OCI-LY1 (cell line): Measurements from ENCODE around the gene GALNT10.

ENCODE experiments used
- H2AFZ ChIP-seq: fragments of 200-600 bp; sonication (generic), shearing (Covaris generic); 2 replicates; pipeline ENCODE4 v1.6.0; 2014; ENCODE audit warnings: antibody characterized with exemption, mild to moderate bottlenecking, low read length
- H3F3A ChIP-seq: fragments of 200-600 bp; sonication (generic), shearing (Covaris generic); 2 replicates; pipeline ENCODE4 v1.6.0; 2014; ENCODE audit warnings: mild to moderate bottlenecking, antibody characterized with exemption, low read length, moderate library complexity; ENCODE audit not compliant: insufficient read depth
- H3K27ac ChIP-seq: fragments of 200-600 bp; sonication (generic); 2 replicates; pipeline ENCODE4 v1.5.1; 2014; ENCODE audit warnings: low read length, mixed run types, mild to moderate bottlenecking, low read depth; ENCODE audit not compliant: poor library complexity, severe bottlenecking
- H3K27me3 ChIP-seq: fragments of 200-600 bp; sonication (generic); 2 replicates; pipeline ENCODE4 v1.6.0; 2014; ENCODE audit warnings: antibody characterized with exemption, mild to moderate bottlenecking, low read length, moderate library complexity; ENCODE audit not compliant: insufficient read depth
- H3K36me3 ChIP-seq: fragments of 200-600 bp; sonication (generic); 2 replicates; pipeline ENCODE4 v1.6.1; 2014; ENCODE audit warnings: mild to moderate bottlenecking, antibody characterized with exemption, low read length, moderate library complexity, mixed read lengths; ENCODE audit not compliant: insufficient read depth
- H3K4me1 ChIP-seq: fragments of 200-600 bp; sonication (generic); 2 replicates; pipeline ENCODE4 v1.5.1; 2014; ENCODE audit warnings: mild to moderate bottlenecking, low read length, moderate library complexity; ENCODE audit not compliant: insufficient read depth, severe bottlenecking
- H3K4me2 ChIP-seq: fragments of 200-600 bp; sonication (generic), shearing (Covaris generic); 2 replicates; pipeline ENCODE4 v1.6.1; 2014; ENCODE audit warnings: low read length
- H3K4me3 ChIP-seq: fragments of 200-600 bp; sonication (generic); 2 replicates; pipeline ENCODE4 v1.5.1; 2014; ENCODE audit warnings: low read length, low read depth, mild to moderate bottlenecking, mixed read lengths; ENCODE audit not compliant: poor library complexity, severe bottlenecking
- H3K79me2 ChIP-seq: fragments of 200-600 bp; shearing (Covaris generic); 2 replicates; pipeline ENCODE4 v1.6.1; 2016; ENCODE audit warnings: mixed run types, low read length, mixed read lengths; ENCODE audit not compliant: insufficient read depth
- H3K9ac ChIP-seq: fragments of 200-600 bp; sonication (generic), shearing (Covaris generic); 2 replicates; pipeline ENCODE4 v1.6.1; 2014; ENCODE audit warnings: mild to moderate bottlenecking, low read length, mixed read lengths
- H3K9me2 ChIP-seq: fragments of 200-600 bp; sonication (generic), shearing (Covaris generic); 2 replicates; pipeline ENCODE4 v1.6.1; 2014; ENCODE audit warnings: low read depth, mild to moderate bottlenecking, low read length, mixed read lengths
- H3K9me3 ChIP-seq: fragments of 200-600 bp; shearing (Covaris generic); 2 replicates; pipeline ENCODE4 v1.6.1; 2014; ENCODE audit warnings: low read length, mixed read lengths
- H4K20me1 ChIP-seq: fragments of 200-600 bp; sonication (generic), shearing (Covaris generic); 2 replicates; pipeline ENCODE4 v1.6.0; 2016; ENCODE audit warnings: mild to moderate bottlenecking, low read length; ENCODE audit not compliant: insufficient read depth
- CTCF ChIP-seq: fragments of 200-600 bp; sonication (generic), shearing (Covaris generic); IDR thresholded peaks from 2 replicates; pipeline ENCODE4 v1.5.1; 2017; ENCODE audit warnings: mild to moderate bottlenecking, antibody characterized with exemption, low read length, moderate library complexity, mixed read lengths
- EZH2 ChIP-seq: fragments of 200-600 bp; sonication (generic), shearing (Covaris generic); IDR thresholded peaks from 2 replicates; pipeline ENCODE4 v1.8.0; 2017; ENCODE audit warnings: borderline replicate concordance, mixed run types, mild to moderate bottlenecking, antibody characterized with exemption, low read length, moderate library complexity, mixed read lengths

GALNT10 gene

GRCh38 chr5:154365823-154366222, 175.3 kb downstream of the GALNT10 start:
- Histone ChIP-seq H3K79me2 (no peaks in the 10 kb centered on the region), H3K27ac (no peak overlapping the region), H3K27me3 (no peaks in the 10 kb centered on the region; the same call in 1 of the 2 replicates), H3K4me2 (no peak overlapping the region), H3K4me1 (no peaks in the 10 kb centered on the region), H3K9me2 (no peaks in the 10 kb centered on the region), H3K4me3 (no peak overlapping the region), H3K9me3 (no peaks in the 10 kb centered on the region), H3K9ac (no peak overlapping the region), H2AFZ (no peak overlapping the region), H4K20me1 (no peaks in the 10 kb centered on the region), H3F3A (no peaks in the 10 kb centered on the region), H3K36me3 (no peaks in the 10 kb centered on the region)
- TF ChIP-seq CTCF (no peak), EZH2 (no peak)

- Histone ChIP-seq H4K20me1 (no peaks in the 10 kb centered on the region), H2AFZ (no peak overlapping the region), H3F3A (no peaks in the 10 kb centered on the region), H3K9me3 (no peaks in the 10 kb centered on the region), H3K36me3 (no peaks in the 10 kb centered on the region), H3K27me3 (no peaks in the 10 kb centered on the region), H3K4me1 (no peaks in the 10 kb centered on the region), H3K9me2 (no peaks in the 10 kb centered on the region), H3K4me3 (no peak overlapping the region), H3K4me2 (no peak overlapping the region), H3K27ac (no peak overlapping the region), H3K9ac (no peak overlapping the region), H3K79me2 (no peaks in the 10 kb centered on the region)
- TF ChIP-seq CTCF = no peak
- no peak for TF ChIP-seq EZH2
These were observed 175.8 kb downstream of the GALNT10 start for GRCh38 chr5:154366353-154366752.

GRCh38 chr5:154367101-154367500, 176.6 kb downstream of the GALNT10 start:
- no peak overlapping the region for H3K27ac ChIP-seq
- H3K36me3 ChIP-seq = no peaks in the 10 kb centered on the region
- H3K4me2 ChIP-seq = no peak overlapping the region
- no peaks in the 10 kb centered on the region for H4K20me1 ChIP-seq
- H3K27me3 ChIP-seq = no peaks in the 10 kb centered on the region
- no peak overlapping the region for H2AFZ ChIP-seq
- no peaks in the 10 kb centered on the region for H3K9me2 ChIP-seq
- H3K9me3 ChIP-seq = no peaks in the 10 kb centered on the region
- no peak for TF ChIP-seq EZH2
- TF ChIP-seq CTCF = no peak
- no peak overlapping the region for H3K9ac ChIP-seq
- H3K79me2 ChIP-seq = no peaks in the 10 kb centered on the region
- no peak overlapping the region for H3K4me3 ChIP-seq
- H3K4me1 ChIP-seq = no peaks in the 10 kb centered on the region
- H3F3A ChIP-seq = no peaks in the 10 kb centered on the region
